ENCODE data around the gene LRRC19.

LRRC19 gene

GRCh38 chr9:27019589-27019988, 14.1 kb upstream of the LRRC19 start:
- Histone ChIP-seq H3K27ac (replicated peaks; ENCODE audit: low read length) (no peak overlapping the region), H3K9ac (ENCODE audit: low read depth, low read length, poor library complexity) (no peak overlapping the region), H3K9me3 (replicated peaks in 1 of 2; ENCODE audit: control insufficient read depth in 2 of 2, insufficient read depth in 1 of 2, low read depth in 1 of 2, low read length in 2 of 2) (peaks cover 3 to 9% of the 10 kb centered on the region in 2 donors), H3K23ac (ENCODE audit: low read depth, low read length, poor library complexity) (no peak overlapping the region), H3K18ac (ENCODE audit: low read length) (no peak overlapping the region), H3K4ac (ENCODE audit: low read length) (no peak overlapping the region), H4K8ac (ENCODE audit: low read depth, low read length) (no peak overlapping the region), H2BK120ac (ENCODE audit: low read depth, low read length) (no peak overlapping the region), H3K79me1 (ENCODE audit: low read depth, low read length) (no peaks in the 10 kb centered on the region), H3K4me2 (ENCODE audit: insufficient read depth, low read length, poor library complexity, severe bottlenecking) (no peak overlapping the region), H3K4me3 (ENCODE audit: low read length in 2 of 2) (no peak overlapping the region), H2BK12ac (ENCODE audit: low read length) (no peak overlapping the region), H2AFZ (ENCODE audit: low read length) (no peak overlapping the region), H3K27me3 (ENCODE audit: control insufficient read depth in 3 of 3, insufficient read depth in 3 of 3, low read depth in 1 of 3, low read length in 3 of 3) (no peaks in the 10 kb centered on the region), H2AK5ac (ENCODE audit: low read depth, low read length) (no peak overlapping the region), H3K36me3 (replicated peaks in 1 of 2; ENCODE audit: control insufficient read depth in 2 of 2, insufficient read depth in 2 of 2, low read length in 2 of 2) (peaks cover 12 to 70% of the 10 kb centered on the region in 2 donors), H2BK5ac (ENCODE audit: low read length) (no peak overlapping the region), H3K14ac (ENCODE audit: low read length) (no peak overlapping the region), H4K91ac (ENCODE audit: low read depth, low read length, poor library complexity) (no peak overlapping the region), H3K4me1 (ENCODE audit: control insufficient read depth in 2 of 2, insufficient read depth in 1 of 2, low read depth in 1 of 2, low read length in 2 of 2) (no peaks in the 10 kb centered on the region), H2BK15ac (ENCODE audit: low read length) (no peak overlapping the region)
- no peak for DNase-seq (ENCODE audit: low spot score)

GRCh38 chr9:27003426-27004077, 1.9 kb downstream of the LRRC19 start:
- H3K4ac ChIP-seq (ENCODE audit: low read length): no peak overlapping the region
- H3K14ac ChIP-seq (ENCODE audit: low read length): no peak overlapping the region
- H3K4me2 ChIP-seq (ENCODE audit: insufficient read depth, low read length, poor library complexity, severe bottlenecking): no peak overlapping the region
- H2AFZ ChIP-seq (ENCODE audit: low read length): no peak overlapping the region
- H3K18ac ChIP-seq (ENCODE audit: low read length): no peak overlapping the region
- no peak overlapping the region for H3K4me3 ChIP-seq (ENCODE audit: low read length in 2 of 2)
- H2BK15ac ChIP-seq (ENCODE audit: low read length): no peak overlapping the region
- H2AK5ac ChIP-seq (ENCODE audit: low read depth, low read length): no peak overlapping the region
- H2BK12ac ChIP-seq (ENCODE audit: low read length): no peak overlapping the region
- H3K36me3 ChIP-seq (replicated peaks in 1 of 2; ENCODE audit: control insufficient read depth in 2 of 2, insufficient read depth in 2 of 2, low read length in 2 of 2): peaks cover 0 to 3% of the 10 kb centered on the region in 2 donors
- DNase-seq (ENCODE audit: low spot score): peak; percentile 5
- no peak overlapping the region for H2BK5ac ChIP-seq (ENCODE audit: low read length)
- H4K91ac ChIP-seq (ENCODE audit: low read depth, low read length, poor library complexity): no peak overlapping the region
- no peak overlapping the region for H3K27ac ChIP-seq (replicated peaks; ENCODE audit: low read length)
- WGBS, 2 donors (ENCODE audit: extremely low coverage in 2 of 2, insufficient read length in 2 of 2, insufficient replicate concordance in 1 of 2): no CpG with 5 or more reads among the region's 3 CpGs
- no peak overlapping the region for H3K9ac ChIP-seq (ENCODE audit: low read depth, low read length, poor library complexity)
- no peaks in the 10 kb centered on the region for H3K27me3 ChIP-seq (ENCODE audit: control insufficient read depth in 3 of 3, insufficient read depth in 3 of 3, low read depth in 1 of 3, low read length in 3 of 3)
- H3K79me1 ChIP-seq (ENCODE audit: low read depth, low read length): no peaks in the 10 kb centered on the region
- H2BK120ac ChIP-seq (ENCODE audit: low read depth, low read length): no peak overlapping the region
- no peaks in the 10 kb centered on the region for H3K9me3 ChIP-seq (replicated peaks in 1 of 2; ENCODE audit: control insufficient read depth in 2 of 2, insufficient read depth in 1 of 2, low read depth in 1 of 2, low read length in 2 of 2)
- no peak overlapping the region for H4K8ac ChIP-seq (ENCODE audit: low read depth, low read length)
- H3K23ac ChIP-seq (ENCODE audit: low read depth, low read length, poor library complexity): no peak overlapping the region
- no peaks in the 10 kb centered on the region for H3K4me1 ChIP-seq (ENCODE audit: control insufficient read depth in 2 of 2, insufficient read depth in 1 of 2, low read depth in 1 of 2, low read length in 2 of 2)

- Histone ChIP-seq H3K18ac (ENCODE audit: low read length) (no peak overlapping the region), H2BK5ac (ENCODE audit: low read length) (no peak overlapping the region), H3K4me3 (ENCODE audit: low read length in 2 of 2) (no peak overlapping the region), H3K79me1 (ENCODE audit: low read depth, low read length) (no peaks in the 10 kb centered on the region), H3K23ac (ENCODE audit: low read depth, low read length, poor library complexity) (no peak overlapping the region), H3K9ac (ENCODE audit: low read depth, low read length, poor library complexity) (no peak overlapping the region), H3K9me3 (replicated peaks in 1 of 2; ENCODE audit: control insufficient read depth in 2 of 2, insufficient read depth in 1 of 2, low read depth in 1 of 2, low read length in 2 of 2) (no peaks in the 10 kb centered on the region), H2BK15ac (ENCODE audit: low read length) (no peak overlapping the region), H3K4me2 (ENCODE audit: insufficient read depth, low read length, poor library complexity, severe bottlenecking) (no peak overlapping the region), H3K4me1 (ENCODE audit: control insufficient read depth in 2 of 2, insufficient read depth in 1 of 2, low read depth in 1 of 2, low read length in 2 of 2) (no peaks in the 10 kb centered on the region), H3K14ac (ENCODE audit: low read length) (no peak overlapping the region), H2AK5ac (ENCODE audit: low read depth, low read length) (no peak overlapping the region), H3K36me3 (replicated peaks in 1 of 2; ENCODE audit: control insufficient read depth in 2 of 2, insufficient read depth in 2 of 2, low read length in 2 of 2) (peaks cover 0 to 11% of the 10 kb centered on the region in 2 donors), H3K4ac (ENCODE audit: low read length) (no peak overlapping the region), H2BK120ac (ENCODE audit: low read depth, low read length) (no peak overlapping the region), H4K91ac (ENCODE audit: low read depth, low read length, poor library complexity) (no peak overlapping the region), H2BK12ac (ENCODE audit: low read length) (no peak overlapping the region), H2AFZ (ENCODE audit: low read length) (no peak overlapping the region), H3K27me3 (ENCODE audit: control insufficient read depth in 3 of 3, insufficient read depth in 3 of 3, low read depth in 1 of 3, low read length in 3 of 3) (no peaks in the 10 kb centered on the region), H4K8ac (ENCODE audit: low read depth, low read length) (no peak overlapping the region), H3K27ac (replicated peaks; ENCODE audit: low read length) (no peak overlapping the region)
- no CpG with 5 or more reads among the region's 2 CpGs for WGBS, 2 donors (ENCODE audit: extremely low coverage in 2 of 2, insufficient read length in 2 of 2, insufficient replicate concordance in 1 of 2)
- DNase-seq (ENCODE audit: low spot score): no peak
These were observed 9.7 kb downstream of the LRRC19 start for GRCh38 chr9:26995810-26996209.

GRCh38 chr9:26983340-26983739, 22.1 kb downstream of the LRRC19 start:
- H2BK5ac ChIP-seq (ENCODE audit: low read length): no peak overlapping the region
- H2AK5ac ChIP-seq (ENCODE audit: low read depth, low read length): no peak overlapping the region
- H3K36me3 ChIP-seq (replicated peaks in 1 of 2; ENCODE audit: control insufficient read depth in 2 of 2, insufficient read depth in 2 of 2, low read length in 2 of 2): peaks cover 2 to 63% of the 10 kb centered on the region in 2 donors
- no peaks in the 10 kb centered on the region for H3K4me1 ChIP-seq (ENCODE audit: control insufficient read depth in 2 of 2, insufficient read depth in 1 of 2, low read depth in 1 of 2, low read length in 2 of 2)
- no peak overlapping the region for H3K4ac ChIP-seq (ENCODE audit: low read length)
- H2BK12ac ChIP-seq (ENCODE audit: low read length): no peak overlapping the region
- H3K27ac ChIP-seq (replicated peaks; ENCODE audit: low read length): no peak overlapping the region
- no peak overlapping the region for H2BK15ac ChIP-seq (ENCODE audit: low read length)
- no peaks in the 10 kb centered on the region for H3K79me1 ChIP-seq (ENCODE audit: low read depth, low read length)
- DNase-seq (ENCODE audit: low spot score): no peak
- no peak overlapping the region for H3K4me3 ChIP-seq (ENCODE audit: low read length in 2 of 2)
- no peak overlapping the region for H4K8ac ChIP-seq (ENCODE audit: low read depth, low read length)
- H4K91ac ChIP-seq (ENCODE audit: low read depth, low read length, poor library complexity): no peak overlapping the region
- no peak overlapping the region for H3K23ac ChIP-seq (ENCODE audit: low read depth, low read length, poor library complexity)
- H3K9ac ChIP-seq (ENCODE audit: low read depth, low read length, poor library complexity): no peak overlapping the region
- no peak overlapping the region for H3K4me2 ChIP-seq (ENCODE audit: insufficient read depth, low read length, poor library complexity, severe bottlenecking)
- no CpG with 5 or more reads among the region's 1 CpG for WGBS, 2 donors (ENCODE audit: extremely low coverage in 2 of 2, insufficient read length in 2 of 2, insufficient replicate concordance in 1 of 2)
- no peak overlapping the region for H3K18ac ChIP-seq (ENCODE audit: low read length)
- H2BK120ac ChIP-seq (ENCODE audit: low read depth, low read length): no peak overlapping the region
- H3K14ac ChIP-seq (ENCODE audit: low read length): no peak overlapping the region
- H3K27me3 ChIP-seq (ENCODE audit: control insufficient read depth in 3 of 3, insufficient read depth in 3 of 3, low read depth in 1 of 3, low read length in 3 of 3): no peaks in the 10 kb centered on the region
- no peak overlapping the region for H2AFZ ChIP-seq (ENCODE audit: low read length)
- H3K9me3 ChIP-seq (replicated peaks in 1 of 2; ENCODE audit: control insufficient read depth in 2 of 2, insufficient read depth in 1 of 2, low read depth in 1 of 2, low read length in 2 of 2): no peaks in the 10 kb centered on the region
